Calu3 (cell line): ENCODE measurements around the gene TRIM8. TPM values are rescaled to one million over a fixed set of nuclear protein-coding genes. Genes with fewer than 3 reads are reported as not detected.

Experiments used
- BruUV-seq: library from RNA; stranded (reverse); fragments of 400-500 nt; replicated peaks from 2 replicates; lab custom pipeline; 2021; lab: Mats Ljungman, UMichigan
- CTCF ChIA-PET: fragments of 300-600 bp; sonication (Branson Sonifier 250); formaldehyde crosslinking; loops from one replicate; lab custom pipeline; 2022; ENCODE audit warnings: antibody characterized with exemption; lab: Charles Lee
- DNase-seq: peaks from one replicate; pipeline ENCODE4 v3.0.0; 2022
- H3K27ac Mint-ChIP-seq: one replicate; pipeline ENCODE4 v1.8.0; 2022; ENCODE audit warnings: mixed read lengths; ENCODE audit not compliant: unreplicated experiment
- H3K27me3 Mint-ChIP-seq: one replicate; pipeline ENCODE4 v1.8.0; 2022; ENCODE audit warnings: mixed read lengths; ENCODE audit not compliant: unreplicated experiment
- H3K36me3 Mint-ChIP-seq: one replicate; pipeline ENCODE4 v1.8.0; 2022; ENCODE audit warnings: mild to moderate bottlenecking, moderate library complexity, mixed read lengths; ENCODE audit not compliant: insufficient read depth, unreplicated experiment
- H3K4me1 Mint-ChIP-seq: one replicate; pipeline ENCODE4 v1.8.0; 2022; ENCODE audit warnings: mild to moderate bottlenecking, low read depth, mixed read lengths; ENCODE audit not compliant: unreplicated experiment
- H3K4me3 Mint-ChIP-seq: one replicate; pipeline ENCODE4 v1.8.0; 2022; ENCODE audit warnings: mild to moderate bottlenecking, low read depth, moderate library complexity, mixed read lengths; ENCODE audit not compliant: unreplicated experiment
- H3K9me3 Mint-ChIP-seq: one replicate; pipeline ENCODE4 v1.8.0; 2022; ENCODE audit warnings: low read depth, mixed read lengths; ENCODE audit not compliant: unreplicated experiment
- intact Hi-C: fragments of 100-400 bp; cut with micrococcal nuclease; formaldehyde crosslinking; loops from one replicate; pipeline ENCODE4 v1.10.0; 2022; ENCODE audit not compliant: unreplicated experiment
- total RNA-seq: library from RNA; stranded (reverse); gene quantifications from 2 replicates; pipeline ENCODE4 v1.2.3, GENCODE V29; 2022
- TF ChIP-seq, protein P1 (sequence below): fragments of 200-600 bp; IDR thresholded peaks from one replicate; pipeline ENCODE4 v1.8.0; 2022; ENCODE audit warnings: antibody characterized with exemption; ENCODE audit not compliant: unreplicated experiment

The TRIM8 gene
- total RNA-seq, 1 experiment from 2014 or later = 52.1 TPM

DNA sequence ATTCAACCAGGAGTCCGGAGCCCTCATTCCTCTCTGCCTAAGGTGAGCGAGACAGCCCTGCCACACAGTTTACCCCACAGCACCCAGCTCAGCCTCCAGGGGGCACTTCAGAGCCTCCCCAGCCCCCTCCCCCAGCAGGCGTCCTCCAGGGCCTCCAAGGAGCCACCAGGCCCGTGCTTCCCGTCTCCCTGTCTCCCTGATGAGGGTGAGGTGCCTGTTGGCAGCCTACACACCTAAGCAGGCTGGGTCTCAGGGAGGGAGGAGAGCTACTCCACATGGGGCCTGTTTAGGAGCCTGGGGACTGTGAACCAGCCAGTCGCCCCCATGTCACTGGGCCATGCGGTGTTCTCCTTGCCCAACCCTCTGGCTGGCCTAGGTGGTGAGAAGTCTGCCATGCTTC lies 28.9 kb upstream of the TRIM8 start:
- TF ChIP-seq, protein P1, sequence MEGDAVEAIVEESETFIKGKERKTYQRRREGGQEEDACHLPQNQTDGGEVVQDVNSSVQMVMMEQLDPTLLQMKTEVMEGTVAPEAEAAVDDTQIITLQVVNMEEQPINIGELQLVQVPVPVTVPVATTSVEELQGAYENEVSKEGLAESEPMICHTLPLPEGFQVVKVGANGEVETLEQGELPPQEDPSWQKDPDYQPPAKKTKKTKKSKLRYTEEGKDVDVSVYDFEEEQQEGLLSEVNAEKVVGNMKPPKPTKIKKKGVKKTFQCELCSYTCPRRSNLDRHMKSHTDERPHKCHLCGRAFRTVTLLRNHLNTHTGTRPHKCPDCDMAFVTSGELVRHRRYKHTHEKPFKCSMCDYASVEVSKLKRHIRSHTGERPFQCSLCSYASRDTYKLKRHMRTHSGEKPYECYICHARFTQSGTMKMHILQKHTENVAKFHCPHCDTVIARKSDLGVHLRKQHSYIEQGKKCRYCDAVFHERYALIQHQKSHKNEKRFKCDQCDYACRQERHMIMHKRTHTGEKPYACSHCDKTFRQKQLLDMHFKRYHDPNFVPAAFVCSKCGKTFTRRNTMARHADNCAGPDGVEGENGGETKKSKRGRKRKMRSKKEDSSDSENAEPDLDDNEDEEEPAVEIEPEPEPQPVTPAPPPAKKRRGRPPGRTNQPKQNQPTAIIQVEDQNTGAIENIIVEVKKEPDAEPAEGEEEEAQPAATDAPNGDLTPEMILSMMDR = peak; percentile 16
- Mint-ChIP-seq H3K36me3 (no peaks in the 10 kb centered on the region), H3K27ac (no peak overlapping the region), H3K9me3 (no peaks in the 10 kb centered on the region), H3K4me1 (peaks cover 10% of the 10 kb centered on the region), H3K4me3 (no peak overlapping the region), H3K27me3 (no peaks in the 10 kb centered on the region)
- CTCF ChIA-PET = no interaction called here
- BruUV-seq = no TSS peak
- DNase-seq = no peak
- intact Hi-C loops = no loop called here

DNA sequence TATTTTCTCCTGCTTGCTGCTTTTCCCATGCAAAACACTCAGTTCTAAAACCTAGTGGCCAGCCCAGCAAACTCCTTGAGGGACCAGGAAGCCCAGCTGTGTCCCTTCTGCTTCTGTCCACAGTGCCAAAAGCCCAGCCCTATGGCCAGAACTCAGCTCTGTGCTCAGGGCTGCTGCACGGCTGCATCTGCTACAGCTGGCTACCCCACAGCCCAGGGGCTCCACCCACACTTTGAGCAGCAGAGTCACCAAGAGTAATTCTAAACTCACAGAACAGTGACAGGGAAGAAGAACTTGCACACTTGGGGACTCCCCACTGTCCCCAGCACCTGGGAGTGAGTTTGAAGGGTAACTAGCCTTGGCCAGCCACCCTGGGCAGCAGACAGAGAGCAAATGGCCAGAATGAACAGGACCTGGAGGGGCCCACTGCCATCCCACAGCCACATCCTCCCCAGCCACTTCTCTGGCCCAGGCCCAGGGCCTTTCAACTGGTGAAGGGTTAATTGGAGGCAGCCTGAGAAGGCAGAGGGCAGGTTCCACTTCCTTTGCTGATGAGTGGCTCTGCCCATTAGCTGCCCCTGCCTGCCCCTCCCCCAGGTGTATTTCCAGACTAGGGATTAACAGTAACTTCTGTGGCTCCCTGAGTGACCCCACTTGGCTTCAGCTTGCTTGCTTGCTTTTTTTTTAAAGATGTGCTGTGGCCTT lies 28.1 kb upstream of the TRIM8 start:
- Mint-ChIP-seq H3K36me3 (no peaks in the 10 kb centered on the region), H3K9me3 (no peaks in the 10 kb centered on the region), H3K4me3 (no peak overlapping the region), H3K27me3 (no peaks in the 10 kb centered on the region), H3K4me1 (peaks cover 2% of the 10 kb centered on the region), H3K27ac (no peak overlapping the region)
- TF ChIP-seq, protein P1 = no peak
- no peak for DNase-seq
- CTCF ChIA-PET = no interaction called here
- BruUV-seq = no TSS peak
- intact Hi-C loops = no loop called here

DNA sequence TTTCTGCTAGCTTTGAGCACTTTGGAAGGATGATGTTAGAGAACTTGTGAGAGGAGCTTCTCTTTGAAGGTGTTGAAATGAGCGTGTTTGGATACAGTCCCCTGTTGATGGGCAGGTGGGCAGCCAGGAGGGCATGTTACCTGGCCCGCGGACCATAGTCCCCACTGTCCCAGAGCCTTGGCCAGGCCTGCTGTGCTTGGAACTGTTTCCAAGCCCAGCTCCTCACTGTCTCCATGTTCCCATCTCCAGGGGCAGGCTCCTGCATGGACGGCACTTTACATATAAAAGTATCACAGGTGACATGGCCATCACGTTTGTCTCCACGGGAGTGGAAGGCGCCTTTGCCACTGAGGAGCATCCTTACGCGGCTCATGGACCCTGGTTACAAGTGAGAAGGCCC lies 27.2 kb upstream of the TRIM8 start:
- Mint-ChIP-seq H3K27me3 (no peaks in the 10 kb centered on the region), H3K4me1 (no peaks in the 10 kb centered on the region), H3K27ac (no peak overlapping the region), H3K4me3 (no peak overlapping the region), H3K36me3 (no peaks in the 10 kb centered on the region), H3K9me3 (no peaks in the 10 kb centered on the region)
- intact Hi-C loops = no loop called here
- CTCF ChIA-PET = interaction anchor here (0.6 kb wide), 1 partner anchor 92 kb away, joined by 3 read pairs; no protein-coding TSS in a partner anchor
- TF ChIP-seq, protein P1 = no peak
- BruUV-seq = no TSS peak
- DNase-seq = no peak

DNA sequence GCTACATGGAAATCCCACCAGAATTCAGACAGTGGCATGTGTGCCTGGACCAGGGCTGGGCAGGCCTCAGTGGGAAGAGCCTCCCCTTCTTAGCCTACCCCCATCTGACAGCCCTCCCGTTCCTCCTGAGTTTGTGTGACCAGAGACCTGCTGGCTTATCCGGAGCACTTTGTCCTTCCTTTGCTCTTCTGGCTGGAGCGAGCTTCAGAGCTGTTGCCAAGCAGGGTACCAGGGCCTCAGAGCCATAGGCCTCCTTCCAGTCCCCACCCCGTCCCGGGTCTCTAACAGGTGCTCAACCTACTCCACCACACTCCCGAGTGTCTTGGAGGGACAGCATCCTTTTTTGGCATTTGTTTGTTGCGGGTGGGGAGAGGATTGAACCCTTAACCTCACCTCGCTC lies 26.5 kb upstream of the TRIM8 start:
- no TSS peak for BruUV-seq
- Mint-ChIP-seq H3K9me3 (no peaks in the 10 kb centered on the region), H3K27me3 (no peaks in the 10 kb centered on the region), H3K36me3 (no peaks in the 10 kb centered on the region), H3K4me1 (no peaks in the 10 kb centered on the region), H3K27ac (no peak overlapping the region), H3K4me3 (no peak overlapping the region)
- CTCF ChIA-PET = no interaction called here
- no peak for DNase-seq
- intact Hi-C loops = no loop called here
- TF ChIP-seq, protein P1 = no peak
